HG02610 (cell line): ENCODE data around the gene HPSE.

Experiments
- ATAC-seq: cut with Tn5 transposase; IDR thresholded peaks from one replicate; pipeline ENCODE4 v1.9.1; 2021; ENCODE audit warnings: mild to moderate bottlenecking, moderate library complexity; ENCODE audit not compliant: unreplicated experiment

Gene HPSE

DNA sequence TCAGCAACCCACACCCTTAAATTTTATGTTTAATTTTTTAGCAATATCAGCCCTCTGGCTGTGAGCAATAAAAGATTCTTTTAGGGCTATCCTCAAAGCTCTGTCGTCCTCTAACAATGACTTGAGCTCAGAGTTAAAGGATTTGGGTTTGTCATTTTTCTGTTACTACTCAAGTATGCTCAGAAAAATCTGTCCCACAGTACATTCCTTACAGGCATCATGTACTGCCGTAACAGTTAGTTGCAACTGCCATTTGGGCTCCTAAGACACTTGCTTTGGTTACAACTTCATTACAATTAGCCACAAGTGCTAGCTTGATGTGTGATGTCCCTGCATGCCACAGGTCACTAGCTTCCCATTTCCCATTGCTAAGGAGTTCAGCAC is 83.2 kb downstream of the HPSE start:
- ATAC-seq: no peak

DNA sequence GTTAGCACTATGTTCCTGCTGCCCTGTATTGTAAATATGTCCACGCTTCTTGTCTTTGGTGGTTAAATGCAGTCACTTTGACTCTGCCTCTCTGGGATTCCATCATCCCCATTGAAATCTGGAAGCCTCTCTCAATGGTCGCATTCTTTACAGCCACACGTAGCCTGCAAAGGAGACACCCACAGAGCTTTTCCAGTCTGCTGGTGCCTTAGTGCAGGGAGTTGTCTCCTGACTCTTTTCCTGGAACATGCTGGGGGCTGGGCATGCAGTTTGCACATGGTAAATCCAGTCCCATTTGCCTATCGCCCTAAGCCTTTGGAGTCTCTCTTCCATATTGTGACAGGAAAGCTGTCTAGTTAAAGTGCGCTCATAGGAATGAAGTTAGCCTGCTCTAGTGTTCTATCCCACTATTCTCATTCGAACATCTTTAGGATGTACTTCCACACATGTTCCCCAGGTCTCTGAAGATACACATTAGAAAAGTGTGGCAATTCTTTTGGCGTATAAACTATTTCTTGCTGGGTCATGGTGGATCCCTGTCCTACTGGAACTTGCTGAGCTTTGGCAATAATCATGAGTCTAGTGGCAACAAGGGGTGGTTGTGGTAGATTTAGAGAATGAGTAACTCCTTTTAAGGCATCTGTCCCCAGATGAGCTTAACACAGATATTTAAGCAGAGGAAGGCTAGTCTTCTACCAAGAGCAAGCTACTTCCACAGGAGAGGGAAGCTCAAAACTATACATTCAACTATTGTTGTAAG is 83.8 kb downstream of the HPSE start:
- no peak for ATAC-seq

DNA sequence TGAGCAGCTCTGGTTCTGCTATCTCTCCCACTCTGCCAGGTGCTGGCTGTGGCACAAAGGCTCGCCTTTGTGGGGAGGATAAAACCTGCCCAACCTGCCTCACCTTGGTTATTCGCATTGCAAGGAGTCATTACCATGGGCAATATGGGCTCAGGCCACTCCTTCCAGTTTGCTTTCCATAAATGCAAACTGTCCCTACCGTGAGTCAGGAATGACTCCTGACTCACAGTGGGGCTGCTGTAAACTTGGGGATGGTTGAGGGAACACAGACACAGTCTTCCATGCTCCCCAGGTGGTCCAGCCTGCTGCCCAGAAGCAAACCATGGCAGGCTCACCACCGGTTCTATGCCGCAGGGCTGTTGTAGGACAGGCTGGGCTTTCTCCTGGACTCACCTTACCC is 86.2 kb downstream of the HPSE start:
- no peak for ATAC-seq

DNA sequence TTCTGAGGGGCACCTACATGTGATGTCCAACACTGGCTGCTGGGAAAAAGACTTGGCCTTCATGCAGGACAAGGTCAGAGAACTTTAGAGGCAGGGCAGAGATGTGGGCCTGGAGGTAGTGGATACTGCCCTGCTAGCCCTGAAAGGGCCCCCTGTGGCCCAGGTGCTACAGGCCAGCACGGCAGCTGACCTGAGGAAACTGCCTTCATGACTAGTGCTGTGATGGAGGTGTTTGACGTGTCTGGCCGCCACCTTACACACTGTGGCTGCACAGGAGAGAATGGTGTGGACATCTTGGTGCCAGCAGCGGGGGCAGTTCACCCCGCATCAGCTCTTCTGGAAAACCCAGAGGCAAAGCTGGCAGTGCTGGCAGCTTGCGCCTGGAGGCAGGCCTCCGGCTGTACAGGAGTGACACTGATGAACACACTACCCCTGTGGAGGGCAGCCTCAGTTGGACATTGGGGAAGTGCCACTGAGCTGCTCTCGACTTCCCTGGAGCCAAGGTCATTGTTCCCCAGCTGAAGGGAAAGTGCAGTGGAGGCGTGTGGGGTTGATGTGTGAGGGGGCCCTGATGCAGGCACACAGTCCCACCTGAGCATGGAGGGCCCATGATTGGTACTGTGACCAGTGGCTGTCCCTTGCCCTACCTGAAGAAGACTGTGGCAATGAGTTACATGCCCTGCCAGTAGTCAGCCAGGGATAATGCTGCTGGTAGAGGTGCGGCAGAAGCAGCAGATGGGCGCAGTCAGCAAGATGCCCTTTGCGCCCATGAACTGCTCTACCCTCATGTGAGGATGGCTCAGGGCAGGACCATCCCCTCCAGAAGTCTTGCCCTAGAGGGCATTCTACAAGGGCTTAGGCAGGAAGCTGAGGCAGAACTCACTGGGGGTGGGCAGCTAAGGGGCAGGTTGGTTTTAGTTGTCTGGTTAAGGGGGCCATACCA is 87.0 kb downstream of the HPSE start:
- ATAC-seq: no peak
